Measurements from ENCODE around the gene BFSP2. TPM values are rescaled to one million over a fixed set of nuclear protein-coding genes. Genes with fewer than 3 reads are reported as not detected.
"Not testable (repeated sequence)": the region's sequence is repeated elsewhere in the genome, so short reads cannot be mapped to it uniquely, and the experiment has no call there.

The BFSP2 gene
- total RNA-seq, 1 donor from 2014 or later, result not detected

DNA sequence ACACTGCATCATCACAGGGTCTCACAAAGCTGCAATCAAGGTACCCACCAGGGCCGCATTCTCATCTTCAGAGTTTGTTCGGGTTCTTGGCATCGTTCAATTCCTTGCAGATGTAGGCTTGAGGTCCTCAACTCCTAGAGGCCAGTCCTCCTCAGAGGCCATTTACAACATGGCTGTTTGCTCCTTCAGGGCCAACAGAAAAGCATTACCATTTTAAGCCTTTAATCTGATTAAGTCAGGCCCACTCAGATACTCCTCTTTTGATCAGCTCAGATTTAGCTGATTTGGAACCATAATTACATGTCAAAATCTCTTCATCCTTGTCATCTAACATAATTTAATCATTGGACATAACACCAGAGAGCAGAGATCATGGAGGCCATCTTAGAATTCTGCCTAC lies 55.4 kb downstream of the BFSP2 start:
- DNase-seq (ENCODE audit: low spot score), result no peak

DNA sequence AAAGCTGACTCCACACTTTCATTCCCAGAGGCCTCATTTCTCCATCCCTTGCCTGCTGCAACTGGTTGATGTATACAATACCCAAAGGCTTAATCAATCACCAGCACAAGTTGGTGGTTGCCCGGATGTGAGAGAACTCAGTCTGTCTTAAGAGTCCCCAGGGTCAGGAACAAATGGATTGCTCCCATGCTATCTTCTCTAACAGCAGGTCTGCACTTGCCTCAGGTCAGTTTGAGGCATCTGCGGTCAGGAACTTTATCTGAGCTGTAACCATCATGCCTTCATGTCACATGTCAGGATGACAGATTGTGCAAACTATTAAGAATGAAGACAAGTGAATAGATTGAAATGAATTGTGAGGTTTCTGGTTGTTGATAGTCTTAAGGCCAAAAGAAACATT lies 56.1 kb downstream of the BFSP2 start:
- no peak for DNase-seq (ENCODE audit: low spot score)

DNA sequence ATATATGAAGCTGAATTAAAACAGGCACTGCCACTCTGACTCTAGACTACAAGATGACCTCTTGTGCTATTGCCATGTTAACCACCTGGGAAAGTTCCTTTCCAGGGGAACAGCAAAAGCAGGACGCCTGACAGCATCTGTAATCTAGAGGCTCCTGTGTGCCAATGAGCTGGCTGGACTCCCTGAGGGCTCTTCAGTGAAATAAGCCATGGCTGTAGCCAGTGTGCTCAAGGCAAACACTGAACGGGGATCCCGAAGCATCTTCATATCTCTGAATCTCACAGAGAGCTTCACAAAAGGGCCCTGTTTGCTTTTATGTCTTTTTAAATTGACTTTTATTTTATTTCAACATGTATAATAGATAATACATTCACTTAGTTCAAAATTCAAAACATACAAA lies 57.2 kb downstream of the BFSP2 start:
- no peak for DNase-seq (ENCODE audit: low spot score)

GRCh38 chr3:133457465-133458067 lies 57.7 kb downstream of the BFSP2 start:
- no peak for DNase-seq (ENCODE audit: low spot score)

DNA sequence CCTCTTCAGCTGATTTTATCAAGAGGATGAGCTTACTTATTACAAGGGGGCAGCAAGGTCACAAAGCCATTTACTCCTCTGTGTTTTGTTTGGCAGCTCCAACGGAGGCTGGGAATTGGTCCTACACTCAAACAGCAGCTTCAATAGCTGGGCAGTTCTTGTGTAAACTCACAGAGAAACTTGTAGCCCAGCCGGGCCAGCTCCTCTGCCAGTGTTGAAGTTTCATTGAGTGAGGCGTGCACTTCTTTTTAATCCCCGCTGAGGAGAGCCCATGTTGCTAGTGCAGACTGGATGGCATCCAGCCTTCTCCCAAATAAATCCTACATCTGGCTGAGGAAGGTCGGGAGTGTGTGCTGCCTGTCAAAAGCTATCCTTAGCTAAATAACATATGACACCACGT lies 59.5 kb downstream of the BFSP2 start:
- no peak for DNase-seq (ENCODE audit: low spot score)

DNA sequence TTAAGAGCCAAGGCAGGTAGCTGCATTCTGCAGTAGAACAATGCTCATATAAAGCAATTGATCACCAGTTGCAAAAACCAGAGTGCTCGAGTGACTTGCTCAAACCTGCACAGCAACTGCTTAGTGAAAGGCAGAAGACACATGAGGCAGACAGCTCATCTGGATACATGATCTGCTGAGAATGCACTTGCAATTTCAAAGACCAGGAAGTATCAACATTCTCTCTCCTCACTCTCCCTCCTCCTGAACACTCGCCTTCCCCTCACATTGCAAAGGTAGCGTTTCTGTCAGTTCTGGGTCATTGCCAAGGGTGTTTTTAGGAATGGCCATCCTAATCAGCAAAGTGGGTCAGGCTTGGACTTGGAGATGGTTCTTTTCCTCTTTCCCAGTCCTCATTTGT lies 61.0 kb downstream of the BFSP2 start:
- DNase-seq (ENCODE audit: low spot score), result no peak

- no peak for DNase-seq (ENCODE audit: low spot score)
Observed at GRCh38 chr3:133461291-133461690, 61.4 kb downstream of the BFSP2 start.

- DNase-seq (ENCODE audit: low spot score), result no peak
Observed at GRCh38 chr3:133463347-133463860, 63.5 kb downstream of the BFSP2 start.

DNA sequence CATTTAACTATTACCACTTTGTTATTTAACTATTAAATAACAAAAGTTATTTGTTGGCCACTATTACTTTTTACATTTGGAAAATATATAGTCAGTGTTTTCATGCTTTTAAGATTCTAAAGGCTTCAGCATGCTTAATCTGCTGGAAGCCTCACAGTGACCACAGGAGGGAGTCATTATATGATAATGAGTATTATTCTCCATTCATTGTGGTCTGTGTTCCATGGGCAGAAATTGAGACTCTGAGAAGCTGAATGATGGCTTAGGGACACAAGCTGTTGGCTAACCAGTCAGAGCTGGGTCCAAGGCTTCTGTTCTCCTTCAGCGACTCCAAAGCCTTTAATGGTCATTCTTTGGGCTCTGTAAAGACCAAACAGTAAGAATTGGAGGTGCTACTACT lies 64.7 kb downstream of the BFSP2 start:
- DNase-seq (ENCODE audit: low spot score), result no peak

- no peak for DNase-seq (ENCODE audit: low spot score)
Observed at GRCh38 chr3:133466531-133467386, 66.9 kb downstream of the BFSP2 start.

- DNase-seq (ENCODE audit: low spot score), result no peak
Observed at GRCh38 chr3:133467780-133468179, 67.9 kb downstream of the BFSP2 start.

DNA sequence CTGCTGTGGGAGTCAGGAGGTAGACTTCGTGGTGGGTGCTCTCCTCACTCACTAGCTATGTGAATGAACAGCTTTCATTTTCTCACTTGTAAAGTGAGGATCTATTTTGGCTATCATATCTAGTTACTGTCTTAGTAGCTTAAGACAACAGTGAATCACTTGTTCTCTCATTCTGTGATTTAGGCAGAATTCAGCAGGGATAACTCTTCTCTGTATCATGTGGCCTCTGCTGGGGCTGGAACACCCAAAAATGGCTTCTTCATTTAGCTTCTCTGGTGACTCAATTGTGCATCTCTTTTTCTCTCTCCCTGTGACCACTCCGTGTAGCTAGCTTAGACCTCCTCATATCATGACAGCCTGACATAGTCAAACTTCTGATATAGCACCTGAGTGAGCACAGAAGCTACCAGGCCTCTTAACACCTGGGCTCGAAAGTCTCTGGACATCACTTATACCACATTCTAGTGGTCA lies 68.4 kb downstream of the BFSP2 start:
- no peak for DNase-seq (ENCODE audit: low spot score)

- no peak for DNase-seq (ENCODE audit: low spot score)
Observed at GRCh38 chr3:133469140-133469731, 69.4 kb downstream of the BFSP2 start.

DNA sequence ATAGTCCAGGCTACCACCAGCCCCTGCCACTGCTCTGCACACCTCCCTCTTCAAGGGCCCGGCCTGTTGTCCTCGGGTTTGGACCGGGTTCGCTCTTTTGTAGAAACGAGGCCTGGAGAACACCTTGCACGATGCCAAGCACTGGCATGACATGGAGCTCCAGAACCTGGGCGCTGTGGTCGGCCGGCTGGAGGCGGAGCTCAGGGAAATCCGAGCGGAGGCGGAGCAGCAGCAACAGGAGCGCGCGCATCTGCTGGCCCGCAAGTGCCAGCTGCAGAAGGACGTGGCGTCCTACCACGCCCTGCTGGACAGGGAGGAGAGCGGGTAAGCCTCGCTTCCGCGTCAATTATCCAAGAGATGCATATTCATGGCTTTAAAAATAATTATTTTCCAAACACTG lies 72.4 kb downstream of the BFSP2 start:
- DNase-seq (ENCODE audit: low spot score), result no peak

DNA sequence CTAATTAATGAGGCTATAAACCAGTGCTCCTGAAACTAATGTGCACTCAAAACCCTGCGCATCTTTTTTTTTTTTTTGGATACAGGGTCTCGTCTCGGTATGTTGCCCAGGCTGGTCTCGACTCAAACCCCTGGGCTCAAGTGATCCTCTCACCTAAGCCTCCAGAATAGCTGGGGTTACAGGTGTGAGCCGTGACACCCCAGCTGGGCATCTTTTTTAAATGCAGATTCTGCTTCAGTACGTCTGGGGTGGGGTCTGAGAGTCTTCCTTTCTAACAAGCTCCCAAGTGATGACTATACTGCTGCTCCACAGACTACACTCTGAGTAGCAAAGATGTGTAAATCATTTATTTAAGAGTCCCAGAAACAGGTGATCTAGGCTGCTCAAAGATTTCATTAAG lies 73.0 kb downstream of the BFSP2 start:
- no peak for DNase-seq (ENCODE audit: low spot score)

DNA sequence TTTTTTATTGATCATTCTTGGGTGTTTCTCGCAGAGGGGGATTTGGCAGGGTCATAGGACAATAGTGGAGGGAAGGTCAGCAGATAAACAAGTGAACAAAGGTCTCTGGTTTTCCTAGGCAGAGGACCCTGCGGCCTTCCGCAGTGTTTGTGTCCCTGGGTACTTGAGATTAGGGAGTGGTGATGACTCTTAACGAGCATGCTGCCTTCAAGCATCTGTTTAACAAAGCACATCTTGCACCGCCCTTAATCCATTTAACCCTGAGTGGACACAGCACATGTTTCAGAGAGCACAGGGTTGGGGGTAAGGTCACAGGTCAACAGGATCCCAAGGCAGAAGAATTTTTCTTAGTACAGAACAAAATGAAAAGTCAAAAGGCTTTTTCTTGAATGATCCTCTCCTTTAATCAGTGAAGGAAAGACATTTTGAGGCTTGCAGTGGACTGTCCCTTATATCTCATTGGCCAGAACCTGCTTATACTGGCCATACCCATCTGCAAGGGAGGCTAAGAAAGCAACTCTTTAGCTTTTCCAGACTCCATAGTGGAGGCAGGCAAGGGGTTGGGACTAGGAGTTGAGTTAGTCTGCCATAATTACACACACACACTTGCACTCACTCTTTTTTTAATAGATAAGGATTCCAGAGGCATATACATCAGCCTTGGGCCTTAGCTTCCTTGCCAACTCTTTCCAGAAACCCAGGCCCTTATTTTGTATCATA lies 73.8 kb downstream of the BFSP2 start:
- DNase-seq (ENCODE audit: low spot score), result not testable (repeated sequence)

GRCh38 chr3:133474251-133474801 lies 74.5 kb downstream of the BFSP2 start:
- no peak for DNase-seq (ENCODE audit: low spot score)

DNA sequence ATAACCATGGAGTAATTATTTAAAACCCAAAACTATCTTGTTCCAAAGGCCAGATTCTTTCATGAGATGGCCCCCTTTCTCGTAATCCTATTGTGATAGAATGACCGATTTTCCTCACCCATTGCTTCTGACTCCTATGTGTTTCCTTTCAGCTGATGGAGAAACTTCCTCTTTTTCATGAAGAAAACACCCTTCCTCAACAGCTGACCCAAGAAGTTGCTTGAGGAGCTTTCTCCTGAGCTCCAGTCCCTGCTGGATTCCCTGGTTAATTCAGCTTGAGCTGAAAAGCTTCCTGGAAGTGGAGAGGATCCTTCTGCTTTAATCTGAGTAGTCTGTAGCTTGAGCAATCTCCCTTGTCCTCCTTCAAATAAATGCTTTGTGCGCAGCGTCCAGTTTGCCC lies 75.0 kb downstream of the BFSP2 start:
- DNase-seq (ENCODE audit: low spot score), result no peak

DNA sequence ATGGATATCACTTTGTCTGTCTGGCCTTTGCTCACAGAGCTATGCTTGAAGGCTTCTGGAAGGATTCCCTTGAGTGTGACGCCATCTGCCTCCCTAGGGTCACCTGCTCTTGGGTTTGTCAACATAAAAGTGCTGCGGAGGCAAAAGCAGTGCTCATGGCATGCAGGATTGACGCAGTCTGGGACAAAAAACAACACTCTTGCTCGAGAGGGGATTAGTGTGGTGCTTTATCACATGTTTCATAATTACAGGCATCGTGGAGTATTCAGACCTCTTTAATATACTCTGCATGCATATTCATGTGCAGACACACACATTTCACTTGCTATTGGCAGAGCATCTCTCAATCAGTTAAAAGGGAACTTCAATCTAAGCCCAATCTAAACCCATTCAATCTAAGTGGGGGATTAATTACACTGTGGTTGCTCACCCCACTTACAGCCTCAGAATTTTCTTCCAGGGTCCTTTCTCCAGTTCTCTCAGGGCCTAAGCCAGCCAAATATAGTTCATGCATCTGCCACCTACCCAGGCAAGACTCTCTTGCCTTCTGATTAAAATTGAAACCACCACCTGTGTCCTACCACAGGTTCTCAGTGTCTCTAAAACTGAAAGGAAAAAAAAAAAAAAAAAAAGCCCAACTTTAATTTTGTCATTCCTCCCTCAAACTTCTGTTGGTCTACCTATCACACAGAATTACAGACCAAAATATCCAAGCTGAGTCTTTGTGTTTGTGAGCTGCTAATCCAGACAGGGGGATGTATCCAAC lies 75.6 kb downstream of the BFSP2 start:
- no peak for DNase-seq (ENCODE audit: low spot score)

DNA sequence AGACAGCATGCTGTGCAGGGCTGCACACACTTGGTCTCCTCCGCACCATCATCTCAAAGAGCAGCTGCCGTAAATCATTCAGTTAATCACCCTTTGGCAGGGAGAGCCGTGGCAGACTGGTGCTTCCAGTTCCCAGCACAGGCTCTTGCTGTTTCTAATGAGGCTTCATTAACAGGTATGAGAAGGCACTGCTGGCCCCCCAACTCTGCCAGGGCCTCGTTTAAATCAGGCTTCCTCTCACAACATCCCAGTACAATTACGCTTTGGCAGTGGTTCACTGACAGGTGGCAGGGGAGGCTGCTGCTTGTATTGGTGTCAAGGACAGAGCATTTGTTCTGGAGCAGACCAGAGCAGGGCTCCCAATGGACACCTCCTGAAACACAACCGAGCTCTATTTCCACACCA lies 77.1 kb downstream of the BFSP2 start:
- no peak for DNase-seq (ENCODE audit: low spot score)

All from mesenteric fat pad (tissue), 1 donor.